NT2/D1 (cell line): ENCODE results near the gene NHS.

Source experiments
- YY1 ChIP-seq: IDR thresholded peaks from 2 replicates; pipeline ENCODE4 v1.6.1; 2011; ENCODE audit not compliant: insufficient read length, insufficient read depth
- ZNF274 ChIP-seq: IDR thresholded peaks from 2 replicates; pipeline ENCODE4 v1.6.1; 2011; ENCODE audit warnings: mild to moderate bottlenecking, low read depth, low read length

DNA sequence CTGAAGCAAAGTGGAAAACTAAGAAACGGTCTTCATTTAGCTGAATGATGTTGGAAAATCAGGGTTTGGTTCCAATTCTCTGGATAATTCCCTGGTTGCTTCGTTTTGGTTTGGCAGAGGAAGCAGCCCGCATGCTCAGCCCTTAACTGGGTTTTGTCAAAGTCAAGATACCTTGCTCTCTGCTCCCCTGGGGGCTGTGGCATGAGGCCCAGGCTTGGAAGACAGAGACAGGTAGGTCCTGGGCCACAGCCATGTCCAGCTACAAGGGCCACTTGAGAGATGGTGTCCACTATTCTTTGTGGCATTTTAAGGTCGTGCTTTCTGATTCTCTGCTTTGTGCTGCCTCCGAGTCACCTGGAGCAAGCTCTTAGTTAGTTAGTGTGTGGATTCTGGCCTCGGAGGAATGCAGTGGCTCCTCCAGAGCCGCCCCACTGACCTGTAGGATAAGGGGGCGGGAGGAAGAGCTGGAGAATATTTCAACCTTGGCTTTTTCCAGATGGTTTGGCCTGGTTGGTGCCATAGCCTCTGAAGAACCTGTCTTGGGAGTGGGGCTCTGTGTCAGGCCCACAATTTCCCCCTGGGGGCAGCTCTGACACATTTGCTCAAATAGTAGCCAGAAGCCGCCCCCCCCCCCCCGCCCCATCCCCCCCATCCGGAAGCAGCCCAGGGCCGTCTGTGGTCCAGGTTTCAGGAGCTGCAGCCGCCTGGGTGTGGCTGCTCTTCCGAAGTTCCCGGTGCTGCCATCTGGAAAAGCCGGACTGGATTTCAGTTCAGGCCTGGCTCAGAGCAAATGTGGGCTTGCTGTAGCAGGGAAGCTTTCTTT, 147.1 kb downstream of the NHS start:
- TF ChIP-seq ZNF274, result no peak
- no peak for TF ChIP-seq YY1
